Measurements from ENCODE around the gene BAG1.

GRCh38 chr9:33272061-33272460 lies 7.6 kb upstream of the BAG1 start:
- TF ChIP-seq EZH2 (IDR thresholded peaks at IDR 0.05; ENCODE audit: borderline replicate concordance, insufficient read depth, low read depth, low read length, poor library complexity, severe bottlenecking) (no peak), CTCF (IDR thresholded peaks at IDR 0.05) (no peak)

All from B cell (primary cell).